CD4-positive, alpha-beta T cell (primary cell): ENCODE data around the gene RBM20. TPM values are rescaled to one million over a fixed set of nuclear protein-coding genes. Genes with fewer than 3 reads are reported as not detected.

Experiments
- ATAC-seq: fragments of 200-7000 bp; cut with Tn5 transposase; one replicate; pipeline ENCODE4 v1.10.0; 2022; ENCODE audit warnings: mild to moderate bottlenecking; ENCODE audit not compliant: poor library complexity
- CTCF ChIA-PET: fragments of 350-600 bp; sonication (Branson Sonifier 250); formaldehyde crosslinking; loops from one replicate; lab custom pipeline; 2021; ENCODE audit warnings: antibody characterized with exemption, inconsistent platforms; lab: Charles Lee
- POLR2A ChIA-PET: fragments of 350-600 bp; sonication (Branson Sonifier 250); formaldehyde crosslinking; loops from one replicate; lab custom pipeline; 2021; ENCODE audit warnings: antibody characterized with exemption, inconsistent platforms; lab: Charles Lee
- DNase-seq, 14 experiments: peaks; one replicate each; pipeline ENCODE4 v3.0.0-alpha.2; 2013 to 2020; ENCODE audit warnings: mixed read lengths in 2 of 14
- H3K27ac ChIP-seq, 2 donors: one replicate each; pipeline versions ENCODE4 v1.5.1 to v1.7.0; 2013; ENCODE audit warnings: low read length in 2 of 2, low read depth in 1 of 2, mild to moderate bottlenecking in 1 of 2
- H3K27me3 ChIP-seq, 2 experiments: 1 replicate in 1 of 2; 2 replicates in 1 of 2; pipeline versions ENCODE4 v1.6.1 to v1.7.0; 2013; ENCODE audit warnings: low read length in 2 of 2, control low read depth in 1 of 2, mild to moderate bottlenecking in 1 of 2, moderate library complexity in 1 of 2; ENCODE audit not compliant: insufficient read depth in 2 of 2, control insufficient read depth in 1 of 2
- H3K36me3 ChIP-seq: one replicate; pipeline ENCODE4 v1.6.1; 2013; ENCODE audit warnings: low read length, control low read depth; ENCODE audit not compliant: insufficient read depth
- H3K4me1 ChIP-seq: one replicate; pipeline ENCODE4 v1.6.1; 2013; ENCODE audit warnings: low read length, control low read depth; ENCODE audit not compliant: insufficient read depth
- H3K4me3 ChIP-seq: one replicate; pipeline ENCODE4 v1.5.1; 2013; ENCODE audit warnings: mild to moderate bottlenecking, low read length, moderate library complexity
- H3K9me3 ChIP-seq, 2 experiments: 1 replicate in 1 of 2; 2 replicates in 1 of 2; pipeline versions ENCODE4 v1.6.1 to v1.7.0; 2013; ENCODE audit warnings: low read length in 2 of 2, mild to moderate bottlenecking in 2 of 2, control low read depth in 1 of 2, moderate library complexity in 1 of 2; ENCODE audit not compliant: control insufficient read depth in 1 of 2, insufficient read depth in 1 of 2
- H3K27ac Mint-ChIP-seq: one replicate; pipeline ENCODE4 v1.8.0; 2020; ENCODE audit warnings: mixed read lengths
- H3K27me3 Mint-ChIP-seq: one replicate; pipeline ENCODE4 v1.8.0; 2021; ENCODE audit warnings: mixed read lengths
- H3K36me3 Mint-ChIP-seq: one replicate; pipeline ENCODE4 v1.8.0; 2021; ENCODE audit warnings: low read depth, mixed read lengths
- H3K4me1 Mint-ChIP-seq: one replicate; pipeline ENCODE4 v1.8.0; 2021; ENCODE audit warnings: low read depth, mixed read lengths
- H3K4me3 Mint-ChIP-seq: one replicate; pipeline ENCODE4 v1.8.0; 2020; ENCODE audit warnings: mild to moderate bottlenecking, mixed read lengths
- H3K9me3 Mint-ChIP-seq: one replicate; pipeline ENCODE4 v1.8.0; 2020; ENCODE audit warnings: mixed read lengths
- intact Hi-C, 2 experiments: fragments of 100-400 bp; cut with DNase I in 1 of 2; cut with micrococcal nuclease in 1 of 2; formaldehyde crosslinking; loops; one replicate each; pipeline versions ENCODE4 v1.15.1 to v1.9.0; 2023 to 2025; cut with DNase I, micrococcal nuclease
- total RNA-seq, 174 experiments: library from RNA in 2 of 174; stranded (reverse) in 2 of 174; gene quantifications; one replicate each; pipeline ENCODE4 v1.2.3 and lab custom pipeline; 2021 to 2026
- TF ChIP-seq, protein P1 (sequence below): fragments of 200-600 bp; IDR thresholded peaks from one replicate; pipeline ENCODE4 v1.8.0; 2022; ENCODE audit warnings: antibody characterized with exemption, mild to moderate bottlenecking

RBM20 gene
- total RNA-seq, 2 experiments from 2014 or later, result 0.91 to 1.1 TPM

DNA sequence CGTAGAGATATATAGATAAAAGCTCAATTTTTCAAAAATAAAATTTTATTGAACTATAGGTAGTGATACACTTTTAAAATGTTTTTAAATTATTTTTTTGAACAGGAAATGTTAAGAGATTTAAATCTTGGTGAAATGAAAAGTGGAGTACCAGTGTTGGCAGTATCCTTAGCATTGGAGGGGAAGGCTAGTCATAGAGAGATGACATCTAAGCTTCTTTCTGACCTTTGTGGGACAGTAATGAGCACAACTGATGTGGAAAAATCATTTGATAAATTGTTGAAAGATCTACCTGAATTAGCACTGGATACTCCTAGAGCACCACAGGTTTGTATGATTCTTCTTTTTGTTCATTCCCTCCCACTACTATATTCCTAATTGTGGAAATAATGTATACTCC is 243.4 kb downstream of the RBM20 start:
- Mint-ChIP-seq H3K27ac (peak overlapping the region; percentile 1), H3K9me3 (no peaks in the 10 kb centered on the region), H3K4me3 (no peak overlapping the region), H3K4me1 (peaks cover 71% of the 10 kb centered on the region), H3K27me3 (no peaks in the 10 kb centered on the region), H3K36me3 (peaks cover 92% of the 10 kb centered on the region)
- TF ChIP-seq, protein P1, sequence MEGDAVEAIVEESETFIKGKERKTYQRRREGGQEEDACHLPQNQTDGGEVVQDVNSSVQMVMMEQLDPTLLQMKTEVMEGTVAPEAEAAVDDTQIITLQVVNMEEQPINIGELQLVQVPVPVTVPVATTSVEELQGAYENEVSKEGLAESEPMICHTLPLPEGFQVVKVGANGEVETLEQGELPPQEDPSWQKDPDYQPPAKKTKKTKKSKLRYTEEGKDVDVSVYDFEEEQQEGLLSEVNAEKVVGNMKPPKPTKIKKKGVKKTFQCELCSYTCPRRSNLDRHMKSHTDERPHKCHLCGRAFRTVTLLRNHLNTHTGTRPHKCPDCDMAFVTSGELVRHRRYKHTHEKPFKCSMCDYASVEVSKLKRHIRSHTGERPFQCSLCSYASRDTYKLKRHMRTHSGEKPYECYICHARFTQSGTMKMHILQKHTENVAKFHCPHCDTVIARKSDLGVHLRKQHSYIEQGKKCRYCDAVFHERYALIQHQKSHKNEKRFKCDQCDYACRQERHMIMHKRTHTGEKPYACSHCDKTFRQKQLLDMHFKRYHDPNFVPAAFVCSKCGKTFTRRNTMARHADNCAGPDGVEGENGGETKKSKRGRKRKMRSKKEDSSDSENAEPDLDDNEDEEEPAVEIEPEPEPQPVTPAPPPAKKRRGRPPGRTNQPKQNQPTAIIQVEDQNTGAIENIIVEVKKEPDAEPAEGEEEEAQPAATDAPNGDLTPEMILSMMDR, result no peak
- ChIA-PET CTCF (interaction anchor here (0.5 to 2.2 kb wide), 6 partner anchors 10 to 137 kb away, joined by 3 to 10 read pairs (median 4); no protein-coding TSS in a partner anchor), POLR2A (interaction anchor here (0.8 to 2.1 kb wide), 8 partner anchors 9 to 85 kb away, joined by 3 to 7 read pairs (median 4); partner anchors contain the start of gene PDCD4)
- Histone ChIP-seq H3K4me3 (no peak overlapping the region), H3K4me1 (peaks cover 8% of the 10 kb centered on the region), H3K27me3 (no peaks in the 10 kb centered on the region), H3K36me3 (peaks cover 89% of the 10 kb centered on the region), H3K9me3 (no peaks in the 10 kb centered on the region), H3K27ac (no peak overlapping the region)
- ATAC-seq (no peak), DNase-seq (no peak)
- intact Hi-C loops, result no loop called here

Other genes starting within 250 kb of the RBM20 start
- 10 to 100 TPM; 64.3 to 66.2 TPM for gene DUSP5, start 146.4 kb upstream of the RBM20 start, total RNA-seq
- gene SMC3, start 76.6 kb upstream of the RBM20 start, total RNA-seq, result 10 to 100 TPM; 46.8 to 48.0 TPM
- 100 to 1,000 TPM; 352 to 358 TPM for gene PDCD4, start 227.6 kb downstream of the RBM20 start, total RNA-seq